NCI-H226 (cell line): ENCODE data around the gene ARAP1.

ENCODE experiments used
- DNase-seq: peaks from one replicate; pipeline ENCODE4 v3.0.0-alpha.2; 2015

Gene ARAP1

DNA sequence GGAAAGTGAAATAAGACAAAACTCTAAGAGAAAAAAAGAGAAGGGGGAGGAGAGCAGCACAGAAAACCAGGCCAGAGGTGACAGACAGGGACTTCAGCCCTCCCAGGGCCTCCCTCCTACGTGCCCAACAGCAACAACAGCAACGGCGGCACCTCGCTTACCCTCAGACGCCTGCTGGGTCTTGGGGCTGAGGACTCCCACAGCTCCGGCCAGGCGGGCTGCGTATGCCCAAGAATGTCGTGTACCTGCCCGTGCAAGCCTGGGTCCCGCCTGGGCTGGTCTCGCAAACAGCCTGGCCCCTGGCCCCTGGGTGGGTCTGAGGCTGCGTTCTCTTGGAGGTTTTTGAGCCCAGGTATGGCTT, 30.5 kb downstream of the ARAP1 start:
- DNase-seq: no peak

DNA sequence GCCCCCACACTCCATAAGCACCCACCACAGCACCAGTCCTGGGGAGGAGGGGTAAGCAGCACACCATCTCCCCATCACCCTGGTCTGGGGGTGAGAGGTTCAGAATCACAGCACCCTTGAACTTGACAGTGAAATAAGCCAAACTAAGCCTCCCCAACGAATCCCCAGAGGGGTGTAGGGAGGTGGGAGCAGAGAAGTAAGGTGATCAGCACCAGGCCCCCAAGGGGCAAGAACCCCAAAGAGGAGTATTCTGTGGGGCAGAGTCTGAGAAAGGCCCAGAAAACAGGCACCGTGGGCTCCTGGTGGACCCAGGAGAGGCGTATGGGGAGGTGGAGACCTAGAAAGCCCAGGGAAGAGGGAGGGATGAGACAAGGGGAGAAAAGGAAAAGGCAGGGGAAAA, 30.9 kb downstream of the ARAP1 start:
- DNase-seq: no peak

GRCh38 chr11:72720784-72721183, 31.4 kb downstream of the ARAP1 start:
- DNase-seq: no peak

GRCh38 chr11:72720047-72720446, 32.2 kb downstream of the ARAP1 start:
- no peak for DNase-seq

- no peak for DNase-seq
These were observed 32.7 kb downstream of the ARAP1 start for GRCh38 chr11:72719551-72719950.

GRCh38 chr11:72719144-72719543, 33.1 kb downstream of the ARAP1 start:
- no peak for DNase-seq

DNA sequence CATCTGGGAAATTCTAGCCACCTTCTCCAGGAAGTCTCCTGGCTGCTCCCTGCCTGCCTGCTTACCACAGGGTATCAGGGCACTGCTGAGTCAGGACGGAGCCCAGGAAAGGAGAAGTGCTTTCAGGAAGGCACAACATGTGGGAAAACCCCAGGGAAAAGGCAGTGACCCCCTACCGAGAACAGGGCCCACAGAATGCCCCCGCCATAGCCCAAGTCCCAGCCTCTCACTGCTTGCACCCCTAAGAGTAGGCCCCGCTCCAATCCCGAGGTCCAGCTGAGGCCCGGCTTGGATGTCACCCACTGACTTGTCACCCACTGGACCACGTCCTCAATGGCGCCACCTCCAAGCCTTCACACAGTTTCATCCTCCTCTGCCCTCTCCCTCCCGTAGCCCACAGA, 34.1 kb downstream of the ARAP1 start:
- no peak for DNase-seq

DNA sequence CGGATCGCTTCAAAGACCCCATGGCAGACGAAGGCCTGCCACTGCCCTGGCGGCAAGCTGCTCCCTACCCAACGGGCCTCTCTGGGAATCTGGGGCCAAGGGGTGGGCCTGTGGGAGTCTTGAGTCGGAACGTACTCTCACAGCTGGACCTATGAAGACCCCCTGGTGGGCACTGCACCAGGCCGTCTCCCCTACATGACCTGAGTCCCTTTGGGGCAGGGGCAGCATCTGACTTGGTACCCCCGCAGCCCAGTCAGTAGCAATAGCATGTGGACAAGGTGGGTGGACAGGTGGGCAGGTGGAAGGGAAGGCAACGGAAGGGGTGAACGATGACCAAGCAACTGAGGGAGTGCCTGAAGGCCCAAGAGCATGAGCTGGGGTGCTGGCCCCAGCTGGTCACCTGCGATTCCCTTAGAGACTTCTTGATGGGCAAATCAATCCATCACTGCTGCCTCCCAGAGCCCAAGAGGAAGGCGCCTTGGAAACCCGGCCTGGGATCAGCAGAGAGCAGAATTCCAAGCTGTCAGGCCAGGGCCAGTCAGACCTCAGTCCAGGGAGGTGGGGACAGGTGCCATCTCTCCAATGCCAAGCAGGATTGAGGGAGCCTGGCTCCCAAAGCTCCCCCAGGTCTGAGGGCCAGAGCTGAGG, 35.3 kb downstream of the ARAP1 start:
- DNase-seq: no peak

- DNase-seq: no peak
These were observed 35.9 kb downstream of the ARAP1 start for GRCh38 chr11:72716290-72716689.

DNA sequence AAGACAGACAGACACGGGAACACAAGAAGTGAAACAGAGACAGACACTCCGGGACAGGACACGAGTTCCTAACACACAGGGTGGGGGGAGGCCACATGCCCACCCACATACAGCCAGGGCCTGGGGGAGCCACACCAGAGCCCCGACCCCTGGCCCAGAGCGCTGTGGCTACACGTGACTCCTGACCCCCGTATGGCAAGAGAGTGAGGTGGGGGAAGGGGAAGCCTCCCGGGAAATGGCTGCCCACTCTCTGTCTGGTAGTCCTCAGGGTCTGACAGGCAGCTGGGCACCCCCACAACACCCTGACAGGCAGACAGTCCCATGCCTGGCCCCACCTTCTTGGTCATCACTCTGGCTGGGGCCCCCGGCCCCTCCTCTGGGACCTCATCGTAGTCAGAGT, 39.4 kb downstream of the ARAP1 start:
- DNase-seq: no peak

- no peak for DNase-seq
These were observed 39.9 kb downstream of the ARAP1 start for GRCh38 chr11:72712168-72712751.

DNA sequence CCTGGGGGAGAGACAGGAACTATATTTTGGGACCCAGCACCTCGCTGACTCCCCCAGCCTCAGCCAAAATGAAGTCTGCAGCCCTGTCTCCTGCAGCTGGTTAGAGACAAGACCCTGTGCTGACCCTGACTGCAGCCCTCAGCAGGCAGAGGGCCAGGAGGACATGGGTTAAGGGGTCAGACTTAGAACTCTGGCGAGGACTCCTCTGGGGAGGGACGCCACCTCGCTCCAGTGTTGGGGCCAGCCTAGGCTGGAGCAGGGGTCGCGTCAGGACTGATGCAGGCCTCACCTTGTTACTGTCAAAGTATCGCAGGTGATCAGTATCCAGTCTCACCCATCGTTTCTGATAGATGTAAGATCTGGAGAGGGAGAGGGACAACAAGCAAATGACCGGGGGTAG, 41.1 kb downstream of the ARAP1 start:
- no peak for DNase-seq

- no peak for DNase-seq
These were observed 41.9 kb downstream of the ARAP1 start for GRCh38 chr11:72710278-72710677.

DNA sequence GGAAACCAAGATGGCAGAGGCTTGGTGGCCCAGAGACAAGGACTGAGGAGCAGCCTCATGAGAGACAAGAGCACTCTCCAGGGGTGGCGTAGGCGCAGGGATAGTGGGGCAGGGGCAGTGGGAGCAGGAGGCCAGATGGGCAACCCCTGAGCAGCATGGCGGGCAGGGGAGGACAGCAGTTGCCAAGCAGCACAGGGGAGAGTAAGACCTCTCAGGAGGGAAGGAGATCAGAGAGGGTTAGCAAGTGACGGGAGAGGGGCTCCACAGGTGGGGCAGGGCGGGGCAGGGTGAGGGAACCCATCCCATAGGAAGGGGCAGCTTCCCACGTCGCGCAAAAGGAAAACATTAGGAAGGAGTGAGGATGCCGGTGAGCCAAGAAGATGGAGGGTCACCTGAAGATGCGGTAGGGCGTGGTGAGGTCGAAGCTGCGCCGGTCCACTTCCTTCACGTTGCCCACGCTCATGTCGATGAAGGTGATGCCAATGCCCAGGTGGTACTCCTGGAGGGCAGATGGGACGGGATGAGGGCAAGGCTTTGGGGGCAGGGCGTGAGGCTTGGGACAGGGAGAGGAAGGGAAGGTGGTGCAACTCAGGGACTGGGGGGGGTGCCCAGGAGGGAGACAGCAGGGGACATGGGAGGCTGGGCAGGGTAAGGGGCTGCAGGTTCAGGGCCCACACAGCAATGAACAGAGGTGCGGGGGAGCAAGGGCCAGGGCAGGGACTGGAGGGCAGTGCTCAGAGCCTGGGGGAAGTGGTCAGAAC, 42.5 kb downstream of the ARAP1 start:
- DNase-seq: no peak

DNA sequence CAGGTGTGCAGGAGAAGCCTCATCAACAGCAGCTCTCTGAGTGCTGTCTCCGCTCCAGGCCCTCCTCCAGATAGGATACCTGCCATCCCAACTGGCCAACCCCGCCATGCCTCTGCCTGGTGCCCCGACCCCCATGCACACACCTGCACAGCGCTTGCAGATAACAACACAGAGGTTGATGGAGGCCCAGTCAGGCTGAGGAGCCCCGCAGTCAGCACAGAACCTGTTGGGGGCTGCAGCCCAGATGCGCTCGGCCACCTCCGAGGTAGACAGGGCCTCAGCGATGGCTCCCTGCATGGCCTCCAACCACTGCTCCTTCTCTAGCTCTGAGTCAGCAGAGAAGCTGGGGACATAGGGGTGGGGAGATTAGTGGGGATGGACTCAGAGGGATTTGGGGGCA, 45.2 kb downstream of the ARAP1 start:
- no peak for DNase-seq

DNA sequence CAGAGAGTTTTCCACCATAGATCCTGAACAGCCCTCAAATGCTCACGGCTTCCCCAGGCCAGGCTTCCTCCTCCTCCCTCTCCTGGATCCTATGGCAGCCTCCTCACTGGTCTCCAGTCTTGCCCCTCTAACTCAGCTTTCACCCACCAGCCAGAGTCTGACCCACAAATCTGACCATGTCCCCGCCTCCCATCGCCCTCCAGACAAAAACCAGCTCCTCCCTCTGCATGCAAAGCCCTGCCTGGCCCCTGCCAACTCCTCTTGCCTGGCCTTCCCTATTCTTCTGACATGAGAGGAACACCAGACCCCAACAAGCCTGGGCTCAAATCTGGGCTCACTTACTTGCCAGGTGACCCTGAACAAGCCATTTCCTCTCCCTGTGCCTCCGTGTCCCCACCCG, 45.6 kb downstream of the ARAP1 start:
- DNase-seq: no peak

DNA sequence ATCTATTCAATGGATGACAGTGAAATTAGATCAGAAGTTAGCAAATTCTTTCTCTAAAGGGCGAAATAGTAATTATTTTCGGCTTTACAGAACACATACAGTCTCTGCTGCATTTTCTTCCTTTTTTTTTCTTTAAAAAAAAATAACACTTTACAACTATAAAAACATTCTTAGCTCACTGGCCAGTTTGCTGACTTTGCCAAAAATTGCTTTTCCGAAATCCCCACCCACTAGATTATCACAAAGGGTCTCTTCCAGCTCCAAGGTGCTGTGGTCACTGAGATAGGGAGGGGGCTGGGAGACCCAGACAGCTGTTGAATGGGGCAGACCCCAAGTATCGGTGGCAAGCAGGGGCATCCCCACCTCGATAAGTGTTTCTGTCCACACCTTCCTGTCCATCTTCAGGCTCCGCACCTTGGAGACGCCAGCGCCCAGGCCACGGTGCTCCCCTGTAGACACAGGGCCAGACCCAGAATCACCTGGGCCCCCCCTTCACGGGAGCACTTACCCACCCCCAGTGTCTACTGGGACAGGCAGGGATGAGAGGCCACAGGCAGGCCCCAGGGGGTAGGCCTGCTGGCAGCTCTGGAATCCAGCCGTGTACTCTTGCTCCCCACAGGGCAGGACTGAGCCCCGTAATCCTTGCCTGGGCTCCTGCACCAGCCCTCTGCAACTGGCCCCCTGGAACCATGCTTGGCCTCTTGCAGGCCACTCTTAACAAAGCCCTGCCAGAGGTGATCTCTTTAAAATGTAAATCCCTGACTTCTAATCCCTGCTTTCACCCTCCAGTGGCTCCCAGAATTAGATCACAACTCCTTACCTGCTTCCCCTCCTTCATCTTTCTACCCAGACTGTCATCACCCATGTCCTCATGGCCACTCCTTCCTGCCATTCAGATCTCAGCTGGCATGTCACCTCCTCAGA, 46.5 kb downstream of the ARAP1 start:
- DNase-seq: no peak

DNA sequence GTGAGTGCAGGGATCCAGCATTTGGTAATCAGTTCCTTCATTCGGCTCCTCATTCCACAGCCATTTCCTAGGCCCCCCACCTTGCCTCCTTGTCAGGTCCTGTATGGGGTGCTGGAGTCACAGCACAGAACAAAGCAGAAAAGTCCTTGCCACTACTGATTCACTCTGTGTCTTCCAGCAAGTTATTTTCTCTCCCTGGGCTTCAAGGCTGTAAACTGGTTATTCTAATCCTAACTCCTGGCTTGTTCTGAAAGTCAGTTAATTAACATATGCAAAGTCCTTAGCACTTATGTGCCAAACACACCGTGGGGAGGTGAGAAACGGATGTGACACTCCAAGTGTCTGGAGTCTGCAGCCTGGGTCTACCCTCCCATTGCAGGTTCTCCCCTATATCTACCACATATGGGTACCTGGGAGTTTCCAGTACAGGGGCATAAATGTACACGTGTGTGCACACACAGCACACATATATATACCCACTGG, 47.4 kb downstream of the ARAP1 start:
- DNase-seq: no peak

- no peak for DNase-seq
These were observed 48.0 kb downstream of the ARAP1 start for GRCh38 chr11:72704028-72704782.

GRCh38 chr11:72703267-72704008, 48.8 kb downstream of the ARAP1 start:
- peak; percentile 86 for DNase-seq

DNA sequence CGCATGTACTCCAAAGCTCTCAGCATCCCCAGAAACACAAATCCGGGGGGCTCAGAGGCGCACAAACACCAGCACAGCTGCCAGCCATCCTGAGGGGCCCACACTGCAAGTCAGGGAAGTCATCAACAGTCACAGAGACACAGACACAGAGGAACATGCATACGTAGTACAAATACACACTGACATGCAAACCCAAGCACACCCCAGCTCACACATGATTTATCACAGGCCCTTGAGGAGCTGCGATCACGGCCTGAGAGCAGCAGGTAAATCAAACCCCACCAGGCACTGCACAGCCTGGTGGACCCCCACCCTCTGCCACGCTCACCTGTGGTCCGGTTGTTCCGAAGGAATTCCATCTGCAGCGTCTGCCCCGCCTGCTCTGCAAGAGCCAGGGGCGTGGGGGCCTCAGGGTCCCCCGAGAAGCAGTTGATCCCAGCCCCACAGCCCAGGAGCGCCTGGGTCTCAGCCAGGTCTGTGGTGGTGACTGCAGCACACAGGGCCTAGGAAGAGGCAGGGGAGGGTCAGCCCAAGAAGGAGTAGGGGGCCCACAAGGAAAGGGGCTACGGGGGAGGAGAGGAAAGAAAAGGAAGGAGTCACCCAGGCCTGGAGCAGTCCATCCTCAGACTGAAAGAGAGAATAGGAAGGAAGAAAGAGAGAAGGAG, 49.5 kb downstream of the ARAP1 start:
- DNase-seq: no peak
